Kidney epithelial cell (primary cell): ENCODE data around the gene ZBTB38. TPM values are rescaled to one million over a fixed set of nuclear protein-coding genes. Genes with fewer than 3 reads are reported as not detected.

ENCODE experiments used
- DNase-seq: peaks from one replicate; pipeline ENCODE4 v3.0.0-alpha.2; 2010; ENCODE audit warnings: low read depth
- H3K27me3 ChIP-seq: 2 replicates; pipeline ENCODE4 v1.6.0; 2011; ENCODE audit warnings: low read length; ENCODE audit not compliant: control insufficient read depth, insufficient read depth
- H3K36me3 ChIP-seq: 2 replicates; pipeline ENCODE4 v1.5.1; 2011; ENCODE audit warnings: low read length; ENCODE audit not compliant: control insufficient read depth, insufficient read depth
- H3K4me3 ChIP-seq: 2 replicates; pipeline ENCODE4 v1.5.1; 2011; ENCODE audit warnings: low read depth, mild to moderate bottlenecking, control low read depth, low read length
- CTCF ChIP-seq: IDR thresholded peaks from 2 replicates; pipeline ENCODE4 v1.5.1; 2011; ENCODE audit warnings: mild to moderate bottlenecking, moderate library complexity, low read length, control low read depth, inconsistent platforms; ENCODE audit not compliant: insufficient read depth, poor library complexity, severe bottlenecking
- total RNA-seq: library from RNA; depleted of rRNA; stranded (reverse); fragments of >200 nt; gene quantifications from 2 replicates; pipeline ENCODE4 v1.2.3, GENCODE V29; 2015

Gene ZBTB38
- total RNA-seq, 1 donor from 2014 or later = 87.0 TPM

GRCh38 chr3:141384157-141384556 is 15.9 kb downstream of the ZBTB38 start:
- no peak overlapping the region for H3K4me3 ChIP-seq
- DNase-seq = no peak
- H3K27me3 ChIP-seq = no peaks in the 10 kb centered on the region
- TF ChIP-seq CTCF = no peak
- H3K36me3 ChIP-seq = no peaks in the 10 kb centered on the region

GRCh38 chr3:141384575-141384974 is 16.3 kb downstream of the ZBTB38 start:
- no peak for DNase-seq
- H3K36me3 ChIP-seq = no peaks in the 10 kb centered on the region
- no peaks in the 10 kb centered on the region for H3K27me3 ChIP-seq
- H3K4me3 ChIP-seq = no peak overlapping the region
- TF ChIP-seq CTCF = no peak

- no peak for DNase-seq
- Histone ChIP-seq H3K36me3 (no peaks in the 10 kb centered on the region), H3K4me3 (no peak overlapping the region), H3K27me3 (no peaks in the 10 kb centered on the region)
- no peak for TF ChIP-seq CTCF
Measured at GRCh38 chr3:141385406-141386125, 17.3 kb downstream of the ZBTB38 start.

GRCh38 chr3:141386126-141386488 is 17.8 kb downstream of the ZBTB38 start:
- H3K27me3 ChIP-seq = no peaks in the 10 kb centered on the region
- TF ChIP-seq CTCF = no peak
- no peaks in the 10 kb centered on the region for H3K36me3 ChIP-seq
- H3K4me3 ChIP-seq = no peak overlapping the region
- DNase-seq = no peak

- H3K27me3 ChIP-seq = no peaks in the 10 kb centered on the region
- no peaks in the 10 kb centered on the region for H3K36me3 ChIP-seq
- no peak for DNase-seq
- H3K4me3 ChIP-seq = no peak overlapping the region
- TF ChIP-seq CTCF = no peak
Measured at GRCh38 chr3:141386611-141387111, 18.4 kb downstream of the ZBTB38 start.

- no peak overlapping the region for H3K4me3 ChIP-seq
- DNase-seq = no peak
- no peak for TF ChIP-seq CTCF
- no peaks in the 10 kb centered on the region for H3K36me3 ChIP-seq
- H3K27me3 ChIP-seq = no peaks in the 10 kb centered on the region
Measured at GRCh38 chr3:141387516-141387915, 19.2 kb downstream of the ZBTB38 start.
